WTC11 (cell line): Measurements from ENCODE around the gene PTPRS. TPM values are rescaled to one million over a fixed set of nuclear protein-coding genes. Genes with fewer than 3 reads are reported as not detected.

Experiments used
- ATAC-seq: fragments of 200-7000 bp; cut with Tn5 transposase; 2 replicates; pipeline ENCODE4 v1.10.0; 2021; ENCODE audit warnings: mild to moderate bottlenecking, moderate library complexity
- CTCF ChIA-PET: fragments of 300-600 bp; sonication (Branson Sonifier 250); formaldehyde crosslinking; loops from one replicate; lab custom pipeline; 2021; ENCODE audit warnings: antibody characterized with exemption; lab: Charles Lee
- POLR2A ChIA-PET: fragments of 350-600 bp; sonication (Branson Sonifier 250); formaldehyde crosslinking; loops from one replicate; lab custom pipeline; 2021; ENCODE audit warnings: antibody characterized with exemption; lab: Charles Lee
- DNase-seq: peaks from one replicate; pipeline ENCODE4 v3.0.0; 2021; ENCODE audit warnings: low spot score
- H3K27ac Mint-ChIP-seq: 2 replicates; pipeline ENCODE4 v1.8.0; 2021; ENCODE audit warnings: mixed read lengths
- H3K27me3 Mint-ChIP-seq: 2 replicates; pipeline ENCODE4 v1.8.0; 2021; ENCODE audit warnings: low read depth, mild to moderate bottlenecking, moderate library complexity, mixed read lengths
- H3K36me3 Mint-ChIP-seq: 2 replicates; pipeline ENCODE4 v1.8.0; 2021; ENCODE audit warnings: mixed read lengths
- H3K4me1 Mint-ChIP-seq: 2 replicates; pipeline ENCODE4 v1.8.0; 2022; ENCODE audit warnings: mixed read lengths
- H3K4me3 Mint-ChIP-seq: 2 replicates; pipeline ENCODE4 v1.8.0; 2021; ENCODE audit warnings: mild to moderate bottlenecking, moderate library complexity, mixed read lengths
- H3K9me3 Mint-ChIP-seq: 2 replicates; pipeline ENCODE4 v1.8.0; 2021; ENCODE audit warnings: mixed read lengths
- ATF2 ChIP-seq: sonication (generic); formaldehyde crosslinking; IDR thresholded peaks from 2 replicates; pipeline ENCODE4 v1.8.1; 2022; ENCODE audit warnings: low read depth, missing genetic modification reagents, borderline replicate concordance
- CBFB ChIP-seq: sonication (generic); formaldehyde crosslinking; IDR thresholded peaks from 2 replicates; pipeline ENCODE4 v1.8.1; 2022; ENCODE audit warnings: mild to moderate bottlenecking, low read depth, missing genetic modification reagents
- CREB1 ChIP-seq: sonication (generic); formaldehyde crosslinking; IDR thresholded peaks from 2 replicates; pipeline ENCODE4 v1.8.0; 2023; ENCODE audit warnings: mild to moderate bottlenecking, missing genetic modification reagents
- E2F4 ChIP-seq: sonication (generic); formaldehyde crosslinking; IDR thresholded peaks from 2 replicates; pipeline ENCODE4 v1.8.1; 2022; ENCODE audit warnings: low read depth, mild to moderate bottlenecking, moderate library complexity, missing genetic modification reagents, borderline replicate concordance
- FOXJ3 ChIP-seq: sonication (generic); formaldehyde crosslinking; IDR thresholded peaks from 2 replicates; pipeline ENCODE4 v1.9.0; 2021; ENCODE audit warnings: missing genetic modification reagents, mild to moderate bottlenecking, borderline replicate concordance
- FOXK1 ChIP-seq: sonication (generic); formaldehyde crosslinking; IDR thresholded peaks from 2 replicates; pipeline ENCODE4 v1.8.0; 2022; ENCODE audit warnings: mild to moderate bottlenecking, moderate library complexity, missing genetic modification reagents
- GABPB1 ChIP-seq: sonication (generic); formaldehyde crosslinking; IDR thresholded peaks from 2 replicates; pipeline ENCODE4 v1.8.1; 2023; ENCODE audit warnings: mild to moderate bottlenecking, missing genetic modification reagents
- IRF2 ChIP-seq: sonication (generic); formaldehyde crosslinking; IDR thresholded peaks from 2 replicates; pipeline ENCODE4 v1.8.0; 2022; ENCODE audit warnings: low read depth, missing genetic modification reagents, borderline replicate concordance
- MXD4 ChIP-seq: fragments of 250-450 bp; sonication (Bioruptor Pico); IDR thresholded peaks from 2 replicates; pipeline ENCODE4 v1.8.0; 2021; ENCODE audit warnings: mild to moderate bottlenecking, moderate library complexity, borderline replicate concordance
- SOX15 ChIP-seq: fragments of 250-450 bp; sonication (Bioruptor Pico); IDR thresholded peaks from 2 replicates; pipeline ENCODE4 v1.9.0; 2021; ENCODE audit warnings: mild to moderate bottlenecking
- TEAD4 ChIP-seq: sonication (generic); formaldehyde crosslinking; IDR thresholded peaks from 2 replicates; pipeline ENCODE4 v1.8.0; 2022; ENCODE audit warnings: mild to moderate bottlenecking, missing genetic modification reagents
- ZBTB43 ChIP-seq: sonication (generic); formaldehyde crosslinking; IDR thresholded peaks from 2 replicates; pipeline ENCODE4 v1.8.1; 2023; ENCODE audit warnings: mild to moderate bottlenecking, missing genetic modification reagents
- ZNF232 ChIP-seq: sonication (generic); formaldehyde crosslinking; IDR thresholded peaks from 2 replicates; pipeline ENCODE4 v1.8.0; 2022; ENCODE audit warnings: mild to moderate bottlenecking, missing genetic modification reagents
- ZNF263 ChIP-seq: sonication (generic); formaldehyde crosslinking; IDR thresholded peaks from 2 replicates; pipeline ENCODE4 v1.8.1; 2022; ENCODE audit warnings: low read depth, mild to moderate bottlenecking, moderate library complexity, missing genetic modification reagents
- ZNF425 ChIP-seq: fragments of 250-450 bp; sonication (Bioruptor Pico); conservative IDR thresholded peaks from 2 replicates; pipeline ENCODE4 v1.9.0; 2021; ENCODE audit warnings: mild to moderate bottlenecking
- ZNF671 ChIP-seq: fragments of 250-450 bp; sonication (Bioruptor Pico); IDR thresholded peaks from 2 replicates; pipeline ENCODE4 v1.8.0; 2021; ENCODE audit warnings: mild to moderate bottlenecking
- total RNA-seq: library from RNA; stranded (reverse); gene quantifications from 3 replicates; pipeline ENCODE4 v1.2.3, GENCODE V29; 2021
- TF ChIP-seq, protein P1 (sequence below): fragments of 250-450 bp; sonication (Bioruptor Pico); IDR thresholded peaks from 2 replicates; pipeline ENCODE4 v1.8.0; 2021; ENCODE audit warnings: mild to moderate bottlenecking
- TF ChIP-seq, protein P2 (sequence below): fragments of 250-450 bp; sonication (Bioruptor Pico); IDR thresholded peaks from 2 replicates; pipeline ENCODE4 v1.9.0; 2021; ENCODE audit warnings: mild to moderate bottlenecking

The PTPRS gene
- total RNA-seq, 1 experiment from 2014 or later, result 201 TPM

- TF ChIP-seq ZBTB43 (CRISPR knock-in tag) (no peak), CBFB (CRISPR knock-in tag) (no peak), FOXJ3 (no peak)
- TF ChIP-seq, protein P1, sequence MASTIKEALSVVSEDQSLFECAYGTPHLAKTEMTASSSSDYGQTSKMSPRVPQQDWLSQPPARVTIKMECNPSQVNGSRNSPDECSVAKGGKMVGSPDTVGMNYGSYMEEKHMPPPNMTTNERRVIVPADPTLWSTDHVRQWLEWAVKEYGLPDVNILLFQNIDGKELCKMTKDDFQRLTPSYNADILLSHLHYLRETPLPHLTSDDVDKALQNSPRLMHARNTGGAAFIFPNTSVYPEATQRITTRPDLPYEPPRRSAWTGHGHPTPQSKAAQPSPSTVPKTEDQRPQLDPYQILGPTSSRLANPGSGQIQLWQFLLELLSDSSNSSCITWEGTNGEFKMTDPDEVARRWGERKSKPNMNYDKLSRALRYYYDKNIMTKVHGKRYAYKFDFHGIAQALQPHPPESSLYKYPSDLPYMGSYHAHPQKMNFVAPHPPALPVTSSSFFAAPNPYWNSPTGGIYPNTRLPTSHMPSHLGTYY, result no peak
- TF ChIP-seq, protein P2, sequence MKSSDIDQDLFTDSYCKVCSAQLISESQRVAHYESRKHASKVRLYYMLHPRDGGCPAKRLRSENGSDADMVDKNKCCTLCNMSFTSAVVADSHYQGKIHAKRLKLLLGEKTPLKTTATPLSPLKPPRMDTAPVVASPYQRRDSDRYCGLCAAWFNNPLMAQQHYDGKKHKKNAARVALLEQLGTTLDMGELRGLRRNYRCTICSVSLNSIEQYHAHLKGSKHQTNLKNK, result no peak
Measured at GRCh38 chr19:5376928-5377327, 36.3 kb upstream of the PTPRS start (continued).

DNA sequence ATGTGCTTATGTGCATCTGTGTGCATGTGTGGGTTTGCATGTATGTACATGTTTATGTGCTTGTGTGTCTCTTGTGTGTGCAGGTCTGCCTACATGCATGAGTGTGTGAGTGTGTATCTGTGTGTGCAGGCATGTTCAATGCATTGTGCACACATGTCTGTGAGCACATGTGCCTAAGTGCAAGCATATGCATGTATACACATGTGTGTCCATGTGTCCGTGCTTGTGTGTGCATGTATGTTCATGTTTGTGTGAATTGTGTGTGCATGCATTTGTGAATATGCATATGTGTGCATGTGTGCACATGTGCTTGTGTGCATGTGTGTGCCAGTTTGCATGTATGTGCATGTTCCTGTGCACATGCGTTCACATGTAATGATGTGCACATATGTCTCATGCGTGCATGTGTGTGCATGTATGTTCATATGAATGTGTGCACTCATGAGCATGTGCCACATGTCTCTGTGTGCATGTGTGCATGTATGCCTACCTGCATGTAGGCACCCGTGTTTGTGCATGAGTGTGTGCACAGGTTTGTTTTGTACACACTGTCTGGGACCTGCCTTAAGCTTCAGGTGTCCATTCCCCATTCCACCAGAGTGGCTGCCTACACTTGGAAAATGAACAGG is 32.1 kb upstream of the PTPRS start:
- no peak for DNase-seq
- Mint-ChIP-seq H3K36me3 (no peaks in the 10 kb centered on the region), H3K9me3 (peaks cover 8% of the 10 kb centered on the region; the same call in 1 of the 2 replicates), H3K4me3 (no peak overlapping the region), H3K4me1 (no peaks in the 10 kb centered on the region), H3K27ac (no peak overlapping the region), H3K27me3 (peaks cover 27% of the 10 kb centered on the region)
- ChIA-PET POLR2A (no interaction called here), CTCF (no interaction called here)
- TF ChIP-seq SOX15 (CRISPR knock-in tag), result no peak
- no peak for TF ChIP-seq E2F4 (CRISPR knock-in tag)
- TF ChIP-seq ATF2, result no peak
- no peak for TF ChIP-seq GABPB1 (CRISPR knock-in tag)
- no peak for TF ChIP-seq ZNF425
- TF ChIP-seq ZNF671 (CRISPR knock-in tag), result no peak
- no peak for TF ChIP-seq ZNF263 (CRISPR knock-in tag)
- no peak for TF ChIP-seq IRF2 (CRISPR knock-in tag)
- TF ChIP-seq MXD4 (CRISPR knock-in tag), result no peak
- no peak for TF ChIP-seq ZNF232 (CRISPR knock-in tag)
- no peak for TF ChIP-seq FOXK1
- TF ChIP-seq CREB1 (CRISPR knock-in tag), result no peak
- no peak for TF ChIP-seq TEAD4 (CRISPR knock-in tag)
- no peak for ATAC-seq
